Thymus (tissue), 11 donors: ENCODE data around the gene TNS3. TPM values are rescaled to one million over a fixed set of nuclear protein-coding genes. Genes with fewer than 3 reads are reported as not detected.

Experiments
- DNase-seq, 9 donors: peaks; one replicate each; pipeline ENCODE4 v3.0.0-alpha.2; 2013; ENCODE audit warnings: low spot score in 9 of 9, low read depth in 6 of 9, missing footprints in 1 of 9
- H3K27ac ChIP-seq, 2 donors: one replicate each; pipeline ENCODE4 v1.5.1; 2013; ENCODE audit warnings: control low read depth in 1 of 2, low read depth in 1 of 2, low read length in 1 of 2, mild to moderate bottlenecking in 1 of 2, moderate library complexity in 1 of 2
- H3K27me3 ChIP-seq, 2 donors: one replicate each; pipeline ENCODE4 v1.5.1; 2013; ENCODE audit warnings: low read length in 1 of 2; ENCODE audit not compliant: control insufficient read depth in 2 of 2, insufficient read depth in 1 of 2
- H3K36me3 ChIP-seq, 2 donors: one replicate each; pipeline ENCODE4 v1.5.1; 2013; ENCODE audit warnings: low read length in 1 of 2, mild to moderate bottlenecking in 1 of 2, moderate library complexity in 1 of 2; ENCODE audit not compliant: control insufficient read depth in 2 of 2, insufficient read depth in 2 of 2
- H3K4me1 ChIP-seq, 2 donors: one replicate each; pipeline ENCODE4 v1.5.1; 2013; ENCODE audit warnings: low read length in 2 of 2; ENCODE audit not compliant: control insufficient read depth in 2 of 2, insufficient read depth in 2 of 2
- H3K4me3 ChIP-seq, 2 donors: one replicate each; pipeline ENCODE4 v1.5.1; 2013; ENCODE audit warnings: low read length in 2 of 2, control low read depth in 1 of 2, mild to moderate bottlenecking in 1 of 2
- H3K9me3 ChIP-seq, 2 donors: one replicate each; pipeline ENCODE4 v1.5.1; 2013; ENCODE audit warnings: low read length in 1 of 2, mild to moderate bottlenecking in 1 of 2; ENCODE audit not compliant: control insufficient read depth in 2 of 2, insufficient read depth in 1 of 2
- WGBS: extraction: QIAGEN DNeasy Blood & Tissue Kit; methylation state at CpG from one replicate; pipeline ENCODE4 v1.1.7; 2013; 5-methylcytosine and 5-hydroxymethylcytosine counted together
- polyA plus RNA-seq: library from polyadenylated mRNA; stranded (reverse); fragments of 200-250 nt; gene quantifications from one replicate; pipeline ENCODE4 v1.2.3, GENCODE V29; 2013
- total RNA-seq: library from RNA; stranded (reverse); fragments of 120-200 nt; gene quantifications from one replicate; pipeline ENCODE4 v1.2.4, GENCODE V29; 2013
- donor health status: healthy.

Gene TNS3
- total and polyA plus RNA-seq, 2 donors = 5.9 to 6.2 TPM

GRCh38 chr7:47401611-47402570 is 180.0 kb downstream of the TNS3 start:
- 96% methylated on average over 17 of the region's 17 CpGs for WGBS
- no peak overlapping the region for H3K4me3 ChIP-seq
- H3K27ac ChIP-seq = no peak overlapping the region
- no peak for DNase-seq
- peaks cover 0 to 12% of the 10 kb centered on the region in 2 donors for H3K4me1 ChIP-seq
- no peaks in the 10 kb centered on the region for H3K27me3 ChIP-seq
- H3K36me3 ChIP-seq = no peaks in the 10 kb centered on the region
- no peaks in the 10 kb centered on the region for H3K9me3 ChIP-seq

GRCh38 chr7:47400741-47401206 is 181.1 kb downstream of the TNS3 start:
- Histone ChIP-seq H3K27ac (no peak overlapping the region), H3K4me3 (no peak overlapping the region), H3K27me3 (no peaks in the 10 kb centered on the region), H3K36me3 (no peaks in the 10 kb centered on the region), H3K9me3 (no peaks in the 10 kb centered on the region), H3K4me1 (peaks cover 0 to 6% of the 10 kb centered on the region in 2 donors)
- WGBS = 96% methylated on average over 21 of the region's 21 CpGs
- DNase-seq = no peak

- WGBS = 97% methylated on average over 2 of the region's 2 CpGs
- no peak for DNase-seq
- H3K4me1 ChIP-seq = peaks cover 0 to under 1% of the 10 kb centered on the region in 2 donors
These were observed 181.9 kb downstream of the TNS3 start for GRCh38 chr7:47400001-47400400.

GRCh38 chr7:47394751-47395252 is 187.1 kb downstream of the TNS3 start:
- Histone ChIP-seq H3K9me3 (no peaks in the 10 kb centered on the region), H3K27ac (no peak overlapping the region), H3K4me3 (no peak overlapping the region), H3K4me1 (no peaks in the 10 kb centered on the region), H3K36me3 (no peaks in the 10 kb centered on the region), H3K27me3 (no peaks in the 10 kb centered on the region)
- 97% methylated on average over 11 of the region's 11 CpGs for WGBS
- DNase-seq = no peak

More at GRCh38 chr7:47400001-47400400, 181.9 kb downstream of the TNS3 start:
- no peaks in the 10 kb centered on the region for H3K9me3 ChIP-seq
- H3K27ac ChIP-seq = no peak overlapping the region
- no peaks in the 10 kb centered on the region for H3K36me3 ChIP-seq
- no peaks in the 10 kb centered on the region for H3K27me3 ChIP-seq
- no peak overlapping the region for H3K4me3 ChIP-seq

GRCh38 chr7:47394216-47394615 is 187.7 kb downstream of the TNS3 start:
- Histone ChIP-seq H3K4me3 (no peak overlapping the region), H3K27ac (no peak overlapping the region), H3K9me3 (no peaks in the 10 kb centered on the region), H3K4me1 (no peaks in the 10 kb centered on the region), H3K27me3 (no peaks in the 10 kb centered on the region), H3K36me3 (no peaks in the 10 kb centered on the region)
- DNase-seq = no peak
- WGBS = 98% methylated on average over 6 of the region's 6 CpGs

GRCh38 chr7:47393406-47393805 is 188.5 kb downstream of the TNS3 start:
- Histone ChIP-seq H3K27me3 (no peaks in the 10 kb centered on the region), H3K9me3 (no peaks in the 10 kb centered on the region), H3K27ac (no peak overlapping the region), H3K36me3 (no peaks in the 10 kb centered on the region), H3K4me3 (no peak overlapping the region), H3K4me1 (no peaks in the 10 kb centered on the region)
- no peak for DNase-seq
- 98% methylated on average over 7 of the region's 7 CpGs for WGBS

GRCh38 chr7:47392241-47392759 is 189.6 kb downstream of the TNS3 start:
- no peak for DNase-seq

GRCh38 chr7:47391726-47392125 is 190.2 kb downstream of the TNS3 start:
- Histone ChIP-seq H3K4me1 (no peaks in the 10 kb centered on the region), H3K27ac (no peak overlapping the region), H3K27me3 (no peaks in the 10 kb centered on the region), H3K36me3 (no peaks in the 10 kb centered on the region), H3K9me3 (no peaks in the 10 kb centered on the region), H3K4me3 (no peak overlapping the region)
- no peak for DNase-seq
- WGBS = 96% methylated on average over 11 of the region's 11 CpGs

More at GRCh38 chr7:47392241-47392759, 189.6 kb downstream of the TNS3 start:
- H3K4me3 ChIP-seq = no peak overlapping the region
- H3K9me3 ChIP-seq = no peaks in the 10 kb centered on the region
- H3K4me1 ChIP-seq = no peaks in the 10 kb centered on the region
- H3K36me3 ChIP-seq = no peaks in the 10 kb centered on the region
- no peak overlapping the region for H3K27ac ChIP-seq
- no peaks in the 10 kb centered on the region for H3K27me3 ChIP-seq
- 96% methylated on average over 17 of the region's 17 CpGs for WGBS

GRCh38 chr7:47390914-47391313 is 191.0 kb downstream of the TNS3 start:
- no peaks in the 10 kb centered on the region for H3K4me1 ChIP-seq
- no peak overlapping the region for H3K4me3 ChIP-seq
- H3K36me3 ChIP-seq = no peaks in the 10 kb centered on the region
- DNase-seq = no peak
- WGBS = 88% methylated on average over 8 of the region's 8 CpGs
- no peaks in the 10 kb centered on the region for H3K9me3 ChIP-seq
- H3K27me3 ChIP-seq = no peaks in the 10 kb centered on the region
- H3K27ac ChIP-seq = no peak overlapping the region
